ENCODE results near the gene MRPL27. TPM values are rescaled to one million over a fixed set of nuclear protein-coding genes. Genes with fewer than 3 reads are reported as not detected.
"Not testable (repeated sequence)": the region's sequence is repeated elsewhere in the genome, so short reads cannot be mapped to it uniquely, and the experiment has no call there.

Gene MRPL27
- total RNA-seq = 79.3 TPM
- long read RNA-seq, transcript MRPL27-201 (4 exons, 716 nt) = major isoform, 57 of 67 reads
- long read RNA-seq, partial matches to known transcripts = 2 of 67 reads
- long read RNA-seq, other reads (novel, unspliced or antisense) = 6 of 67 reads

GRCh38 chr17:50372758-50373556 is at the start of gene MRPL27, which contains the start of gene EME1:
TSS of gene MRPL27 (minus strand) at chr17:50373184. CDS start at chr17:50373170, 14 bp downstream.
TSS of gene EME1 (plus strand) at chr17:50373229. CDS start at chr17:50375209, 1,980 bp downstream.
- intact Hi-C loops (cut with micrococcal nuclease) = no loop called here
- ATAC-seq = peak; percentile 96
- peak; percentile 88 for DNase-seq

- ATAC-seq (no peak), DNase-seq (no peak)
- intact Hi-C loops (cut with micrococcal nuclease) = no loop called here
These were observed 49.8 kb upstream of the MRPL27 start for GRCh38 chr17:50422738-50423137.

- ATAC-seq = no peak
- intact Hi-C loops (cut with micrococcal nuclease) = no loop called here
- DNase-seq = no peak
These were observed 48.5 kb upstream of the MRPL27 start for GRCh38 chr17:50421308-50422051.

GRCh38 chr17:50420419-50421112 is 47.6 kb upstream of the MRPL27 start:
- peak; percentile 79 for ATAC-seq
- no peak for DNase-seq
- intact Hi-C loops (cut with micrococcal nuclease) = no loop called here

- ATAC-seq; intact Hi-C loops (cut with micrococcal nuclease); DNase-seq: not testable (repeated sequence)
These were observed 46.6 kb upstream of the MRPL27 start for GRCh38 chr17:50419577-50419976.

- ATAC-seq (no peak), DNase-seq (no peak)
- intact Hi-C loops (cut with micrococcal nuclease) = no loop called here
These were observed 41.8 kb upstream of the MRPL27 start for GRCh38 chr17:50414808-50415207.

GRCh38 chr17:50412188-50412732 is 39.3 kb upstream of the MRPL27 start:
- intact Hi-C loops (cut with micrococcal nuclease) = no loop called here
- no peak for ATAC-seq
- DNase-seq = no peak

GRCh38 chr17:50407921-50408320 is 34.9 kb upstream of the MRPL27 start:
- intact Hi-C loops (cut with micrococcal nuclease) = no loop called here
- DNase-seq = no peak
- no peak for ATAC-seq

GRCh38 chr17:50406578-50406977 is 33.6 kb upstream of the MRPL27 start:
- DNase-seq = no peak
- intact Hi-C loops (cut with micrococcal nuclease) = no loop called here
- no peak for ATAC-seq

GRCh38 chr17:50405351-50405750 is 32.4 kb upstream of the MRPL27 start:
- intact Hi-C loops (cut with micrococcal nuclease); ATAC-seq; DNase-seq: not testable (repeated sequence)

GRCh38 chr17:50399591-50399990 is 26.6 kb upstream of the MRPL27 start:
- intact Hi-C loops (cut with micrococcal nuclease); DNase-seq; ATAC-seq: not testable (repeated sequence)

GRCh38 chr17:50398672-50399071 is 25.7 kb upstream of the MRPL27 start:
- DNase-seq; ATAC-seq; intact Hi-C loops (cut with micrococcal nuclease): not testable (repeated sequence)

- no peak for DNase-seq
- intact Hi-C loops (cut with micrococcal nuclease) = no loop called here
- ATAC-seq = no peak
These were observed 24.9 kb upstream of the MRPL27 start for GRCh38 chr17:50397919-50398285.

- intact Hi-C loops (cut with micrococcal nuclease) = no loop called here
These were observed 24.3 kb upstream of the MRPL27 start, which contains the start of gene LRRC59 for GRCh38 chr17:50397111-50397918. TSS of gene LRRC59 (minus strand) at chr17:50397523. CDS start at chr17:50397317, 206 bp downstream.

GRCh38 chr17:50396261-50397110 is 23.5 kb upstream of the MRPL27 start:
- intact Hi-C loops (cut with micrococcal nuclease) = no loop called here
- ATAC-seq = peak; percentile 42
- peak; percentile 34 for DNase-seq

More at GRCh38 chr17:50397111-50397918, 24.3 kb upstream of the MRPL27 start, which contains the start of gene LRRC59:
- ATAC-seq (peak; percentile 99), DNase-seq (peak; percentile 94)

GRCh38 chr17:50394711-50395110 is 21.7 kb upstream of the MRPL27 start:
- intact Hi-C loops (cut with micrococcal nuclease) = no loop called here
- no peak for DNase-seq
- ATAC-seq = no peak

- intact Hi-C loops (cut with micrococcal nuclease) = no loop called here
- no peak for DNase-seq
- ATAC-seq = no peak
These were observed 20.7 kb upstream of the MRPL27 start for GRCh38 chr17:50393700-50394099.
